ENCODE results near the gene KAT6B.

The KAT6B gene

DNA sequence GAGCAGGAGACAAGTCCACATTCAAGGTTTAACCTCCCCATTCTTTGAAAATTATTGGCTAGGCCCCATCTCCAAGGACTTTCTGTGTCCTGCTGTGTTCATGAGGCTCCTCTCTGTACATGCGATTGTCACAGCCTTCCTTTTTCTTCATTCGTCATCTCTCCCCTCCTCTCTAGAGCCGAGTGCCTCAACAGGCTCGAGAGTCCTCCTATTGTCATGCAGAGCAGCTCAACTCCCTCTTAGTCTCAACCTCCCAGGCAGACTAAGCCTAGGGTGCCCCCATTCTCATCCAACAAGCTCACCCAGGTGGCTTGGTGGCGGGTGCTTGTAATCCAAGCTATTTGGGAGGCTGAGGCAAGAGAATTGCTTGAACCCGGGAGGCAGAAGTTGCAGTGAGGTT lies 249.9 kb downstream of the KAT6B start:
- TF ChIP-seq FOXP2 (optimal IDR thresholded peaks at IDR 0.05; ENCODE audit: borderline replicate concordance, extremely low read depth, extremely low read length, insufficient read depth) (no peak), POLR2AphosphoS5 (IDR thresholded peaks at IDR 0.05; ENCODE audit: low read depth, low read length) (no peak), TAF1 (IDR thresholded peaks at IDR 0.05; ENCODE audit: borderline replicate concordance, insufficient read depth, low read length) (no peak), SIN3A (IDR thresholded peaks at IDR 0.05; ENCODE audit: borderline replicate concordance, insufficient read depth, low read length) (no peak), REST (IDR thresholded peaks at IDR 0.05; ENCODE audit: insufficient read depth in 1 of 2, low read depth in 2 of 2, low read length in 2 of 2) (no peak)

DNA sequence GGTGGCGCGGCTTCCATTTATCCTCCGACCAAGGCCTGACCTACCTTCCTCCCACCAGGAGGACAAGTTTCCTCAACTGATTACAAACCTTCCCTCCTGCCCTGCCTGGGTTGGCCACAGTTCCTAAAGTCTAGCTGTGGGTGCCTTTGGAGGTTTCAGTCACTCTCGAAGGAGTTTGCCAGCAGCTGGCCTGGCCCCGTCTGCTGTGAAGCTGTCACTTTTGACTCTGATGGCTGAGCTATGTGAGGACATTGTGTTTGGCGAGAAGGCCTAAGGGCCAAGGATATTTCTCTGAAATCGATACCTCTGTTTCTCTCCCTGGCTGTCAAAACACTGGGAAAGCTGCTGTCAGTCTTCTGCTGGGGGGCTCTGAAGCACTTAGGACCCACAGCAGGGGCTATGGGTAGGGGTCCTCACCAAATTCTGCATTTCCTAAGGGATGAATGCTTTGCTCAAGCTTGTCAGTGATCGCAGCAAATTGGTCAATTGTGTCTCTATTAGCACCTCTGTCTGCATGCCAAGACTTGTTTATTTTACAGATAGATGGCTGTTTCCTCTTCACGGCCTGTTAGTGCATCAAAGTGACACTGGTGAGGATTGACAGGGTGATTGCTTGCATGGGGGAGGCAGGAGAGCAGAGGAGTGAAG lies 253.2 kb downstream of the KAT6B start:
- TF ChIP-seq SIN3A (IDR thresholded peaks at IDR 0.05; ENCODE audit: borderline replicate concordance, insufficient read depth, low read length), result no peak
- no peak for TF ChIP-seq POLR2AphosphoS5 (IDR thresholded peaks at IDR 0.05; ENCODE audit: low read depth, low read length)
- no peak for TF ChIP-seq REST (IDR thresholded peaks at IDR 0.05; ENCODE audit: insufficient read depth in 1 of 2, low read depth in 2 of 2, low read length in 2 of 2)
- TF ChIP-seq FOXP2 (optimal IDR thresholded peaks at IDR 0.05; ENCODE audit: borderline replicate concordance, extremely low read depth, extremely low read length, insufficient read depth), result no peak
- TF ChIP-seq TAF1 (IDR thresholded peaks at IDR 0.05; ENCODE audit: borderline replicate concordance, insufficient read depth, low read length), result no peak

GRCh38 chr10:75080554-75080953 lies 254.2 kb downstream of the KAT6B start:
- TF ChIP-seq SIN3A (IDR thresholded peaks at IDR 0.05; ENCODE audit: borderline replicate concordance, insufficient read depth, low read length) (no peak), REST (IDR thresholded peaks at IDR 0.05; ENCODE audit: insufficient read depth in 1 of 2, low read depth in 2 of 2, low read length in 2 of 2) (no peak), TAF1 (IDR thresholded peaks at IDR 0.05; ENCODE audit: borderline replicate concordance, insufficient read depth, low read length) (no peak), FOXP2 (optimal IDR thresholded peaks at IDR 0.05; ENCODE audit: borderline replicate concordance, extremely low read depth, extremely low read length, insufficient read depth) (no peak), POLR2AphosphoS5 (IDR thresholded peaks at IDR 0.05; ENCODE audit: low read depth, low read length) (no peak)

DNA sequence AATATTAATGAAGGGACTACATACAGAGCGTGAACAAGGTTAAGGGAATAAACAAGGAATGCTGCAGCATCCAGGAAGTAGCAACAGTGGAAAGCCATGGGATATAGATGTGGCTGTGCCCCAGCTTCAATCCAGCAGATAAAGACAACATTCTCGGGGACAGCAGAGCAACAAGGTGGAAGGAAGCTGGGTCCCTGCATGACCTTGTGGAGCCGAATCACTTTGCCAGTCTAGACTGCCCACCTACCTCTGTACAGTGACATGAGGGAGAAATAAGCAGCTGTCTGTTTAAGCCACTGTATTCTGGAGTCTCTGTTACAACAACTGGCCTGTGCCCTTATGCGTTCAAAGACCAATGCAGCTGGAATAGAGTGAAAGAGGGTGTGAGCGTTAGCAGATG lies 255.0 kb downstream of the KAT6B start:
- TF ChIP-seq TAF1 (IDR thresholded peaks at IDR 0.05; ENCODE audit: borderline replicate concordance, insufficient read depth, low read length), result no peak
